Omental fat pad (tissue), 4 donors: ENCODE data around the gene CFI. TPM values are rescaled to one million over a fixed set of nuclear protein-coding genes. Genes with fewer than 3 reads are reported as not detected.

ENCODE experiments used
- ATAC-seq: fragments of 150-250 bp; one replicate; pipeline ENCODE4 v1.9.1; 2016; ENCODE audit warnings: mild to moderate bottlenecking, moderate library complexity; ENCODE audit not compliant: low FRiP score
- DNase-seq: peaks from one replicate; pipeline ENCODE4 v3.0.0-alpha.2; 2019; ENCODE audit warnings: low spot score
- total RNA-seq, 4 donors: library from RNA; depleted of rRNA; stranded (reverse); fragments of >200 nt; gene quantifications; one replicate each; pipeline ENCODE4 v1.1.0, GENCODE V29; 2016
- TF ChIP-seq, protein P1 (sequence below), 3 donors: fragments of 450-650 bp; IDR thresholded peaks; one replicate each; pipeline ENCODE4 v1.5.1; 2016 to 2017; ENCODE audit warnings: antibody characterized with exemption in 3 of 3, mild to moderate bottlenecking in 3 of 3, moderate library complexity in 2 of 3

The CFI gene
- total RNA-seq, 4 donors from 2014 or later = 49.7 to 127 (median 55.1) TPM

DNA sequence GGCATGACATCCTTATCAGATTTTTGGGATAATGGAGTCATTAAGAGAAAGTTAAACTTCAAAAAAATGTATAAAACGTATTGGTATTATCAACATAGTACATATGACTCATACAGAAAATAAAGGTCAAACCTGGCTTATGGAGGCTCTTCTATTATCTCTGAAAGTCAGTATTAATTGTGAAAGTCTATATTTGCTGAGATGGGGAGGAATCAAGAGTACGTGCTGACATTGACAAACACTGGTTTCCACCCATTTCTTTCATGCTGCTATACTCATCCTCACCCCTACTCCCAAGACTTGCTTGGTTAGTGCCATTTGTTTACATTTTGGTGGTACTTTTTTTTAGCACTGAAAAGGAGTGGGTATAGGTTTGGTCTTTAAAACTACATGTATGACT is 41.1 kb downstream of the CFI start:
- TF ChIP-seq, protein P1, sequence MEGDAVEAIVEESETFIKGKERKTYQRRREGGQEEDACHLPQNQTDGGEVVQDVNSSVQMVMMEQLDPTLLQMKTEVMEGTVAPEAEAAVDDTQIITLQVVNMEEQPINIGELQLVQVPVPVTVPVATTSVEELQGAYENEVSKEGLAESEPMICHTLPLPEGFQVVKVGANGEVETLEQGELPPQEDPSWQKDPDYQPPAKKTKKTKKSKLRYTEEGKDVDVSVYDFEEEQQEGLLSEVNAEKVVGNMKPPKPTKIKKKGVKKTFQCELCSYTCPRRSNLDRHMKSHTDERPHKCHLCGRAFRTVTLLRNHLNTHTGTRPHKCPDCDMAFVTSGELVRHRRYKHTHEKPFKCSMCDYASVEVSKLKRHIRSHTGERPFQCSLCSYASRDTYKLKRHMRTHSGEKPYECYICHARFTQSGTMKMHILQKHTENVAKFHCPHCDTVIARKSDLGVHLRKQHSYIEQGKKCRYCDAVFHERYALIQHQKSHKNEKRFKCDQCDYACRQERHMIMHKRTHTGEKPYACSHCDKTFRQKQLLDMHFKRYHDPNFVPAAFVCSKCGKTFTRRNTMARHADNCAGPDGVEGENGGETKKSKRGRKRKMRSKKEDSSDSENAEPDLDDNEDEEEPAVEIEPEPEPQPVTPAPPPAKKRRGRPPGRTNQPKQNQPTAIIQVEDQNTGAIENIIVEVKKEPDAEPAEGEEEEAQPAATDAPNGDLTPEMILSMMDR (IDR thresholded peaks at IDR 0.05) = no peak
- DNase-seq (no peak), ATAC-seq (no peak)

DNA sequence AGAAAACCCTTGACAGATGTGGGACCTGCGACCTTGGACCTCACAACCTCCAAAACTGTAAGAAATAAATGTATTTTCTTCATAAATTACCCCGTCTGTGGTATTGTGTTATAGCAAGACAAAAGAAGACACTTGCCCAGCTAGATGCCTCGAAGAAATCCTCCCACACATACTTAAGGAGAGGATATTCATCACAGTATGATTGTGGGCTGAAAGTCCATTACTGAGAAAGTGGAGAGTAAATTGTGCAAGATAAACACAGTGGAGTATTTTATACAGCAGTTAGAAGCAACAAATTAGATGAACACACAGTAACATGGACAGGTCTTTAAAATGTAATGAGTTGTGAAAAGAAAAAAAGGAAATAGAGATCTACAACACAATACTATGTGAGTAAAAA is 46.1 kb downstream of the CFI start:
- DNase-seq (no peak), ATAC-seq (no peak)
- TF ChIP-seq, protein P1 (IDR thresholded peaks at IDR 0.05) = no peak

DNA sequence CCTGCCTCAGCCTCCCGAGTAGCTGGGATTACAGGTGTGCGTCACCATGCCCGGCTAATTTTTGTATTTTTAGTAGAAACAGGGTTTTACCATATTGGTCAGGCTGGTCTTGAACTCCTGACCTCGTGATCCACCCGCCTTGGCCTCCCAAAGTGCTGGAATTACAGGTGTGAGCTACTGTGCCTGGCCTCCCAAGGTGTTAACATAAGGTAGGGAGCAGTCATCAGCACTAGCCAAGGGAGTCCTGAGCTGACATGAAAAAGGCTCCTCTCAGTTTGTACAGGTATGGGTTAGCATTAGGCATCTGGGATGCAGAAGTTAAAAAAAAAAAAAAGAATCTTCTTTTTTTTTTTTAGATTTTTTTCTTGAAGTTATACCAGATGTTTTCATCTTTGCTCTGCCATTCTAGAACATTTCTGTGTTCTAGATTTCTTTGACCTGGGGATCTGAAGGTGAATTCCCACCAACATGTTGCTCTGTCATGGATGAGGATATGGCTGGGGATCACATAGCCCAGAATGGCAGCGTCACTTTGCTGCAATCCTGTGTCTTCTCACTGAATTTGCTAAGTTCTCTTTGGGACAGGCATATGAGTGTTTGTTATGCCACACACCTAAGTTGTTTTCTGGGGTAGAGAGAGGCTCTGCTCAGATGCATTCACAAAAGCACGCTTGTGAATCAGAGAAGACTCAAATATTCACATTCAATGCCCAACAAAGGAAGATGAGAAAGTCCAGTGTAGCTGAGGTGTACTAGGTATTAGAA is 47.5 kb downstream of the CFI start:
- ATAC-seq (no peak), DNase-seq (no peak)
- TF ChIP-seq, protein P1 (IDR thresholded peaks at IDR 0.05) = no peak

DNA sequence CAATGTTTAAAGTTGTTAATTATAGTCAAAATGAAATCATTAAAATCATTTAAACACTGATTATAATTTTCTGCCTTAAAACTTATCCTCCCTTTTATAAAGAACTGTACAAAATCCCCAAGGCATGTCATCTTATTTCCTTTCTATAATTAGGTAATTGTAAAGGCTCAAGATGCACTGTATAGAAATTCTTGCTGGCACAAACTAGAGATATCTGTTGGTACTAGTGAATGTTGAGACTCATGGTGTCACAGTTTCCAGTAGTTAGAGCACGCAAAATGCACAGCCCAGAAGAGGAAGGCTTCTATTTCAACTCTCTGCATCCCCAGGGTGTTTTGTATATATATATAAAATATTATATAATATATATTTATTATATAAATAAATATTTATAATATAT is 49.3 kb downstream of the CFI start:
- ATAC-seq (no peak), DNase-seq (no peak)

DNA sequence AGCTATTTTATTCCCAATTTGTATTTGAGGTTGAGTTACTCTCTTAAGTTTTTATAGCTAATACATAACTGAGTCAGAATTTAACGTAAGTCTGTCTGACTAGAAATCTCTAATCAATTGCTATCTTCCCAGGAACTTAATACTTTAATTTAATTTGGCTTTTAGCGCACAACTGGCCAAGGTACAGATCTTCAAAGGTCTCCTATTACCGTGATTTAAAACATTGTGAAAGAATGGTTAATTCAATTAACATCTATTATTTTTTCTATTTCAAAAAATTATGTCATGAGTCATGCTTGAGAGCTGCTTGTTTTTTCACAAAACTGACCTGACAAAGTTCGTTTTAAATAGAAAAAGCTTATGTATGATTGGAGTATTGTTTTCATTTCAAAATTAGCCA is 49.9 kb downstream of the CFI start:
- ATAC-seq = no peak
- DNase-seq = no peak
- TF ChIP-seq, protein P1 (IDR thresholded peaks at IDR 0.05) = no peak

More for the DNA sequence above, 49.3 kb downstream of the CFI start:
- TF ChIP-seq, protein P1 (IDR thresholded peaks at IDR 0.05) = no peak

DNA sequence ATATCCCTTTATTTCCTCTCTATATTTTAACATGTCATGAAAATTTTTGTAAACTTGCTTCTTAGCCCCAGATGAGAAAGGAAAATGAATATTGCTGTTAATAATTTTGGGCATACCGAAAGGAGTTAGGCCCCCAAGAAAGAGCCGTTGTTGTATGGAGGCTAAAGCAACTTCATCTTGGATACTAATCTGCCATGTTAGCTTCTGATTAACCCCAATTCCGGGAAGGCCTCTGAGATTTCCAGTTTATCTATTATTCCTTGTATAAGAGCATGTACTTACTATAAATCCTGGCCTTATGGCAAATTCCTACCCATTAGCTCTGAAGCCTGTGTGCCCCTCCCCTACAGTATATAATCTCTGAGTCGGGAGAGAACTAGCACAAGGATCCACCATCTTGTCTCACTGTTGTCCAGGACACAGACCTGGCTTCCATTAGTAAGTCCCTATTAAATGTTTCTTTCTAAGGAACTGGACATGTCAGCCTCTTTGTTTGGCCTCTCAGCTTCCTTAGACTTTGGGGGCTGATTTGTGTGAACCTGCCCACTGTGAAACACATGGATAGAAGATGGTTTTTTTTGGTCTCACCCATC is 51.1 kb downstream of the CFI start:
- TF ChIP-seq, protein P1 (IDR thresholded peaks at IDR 0.05) = no peak
- ATAC-seq (no peak), DNase-seq (no peak)
